CD4-positive, alpha-beta T cell treated with Interleukin-4 for 1 hour (primary cell): Measurements from ENCODE around the gene LDLRAD4.

Experiments
- DNase-seq, 2 donors: peaks; one replicate each; pipeline ENCODE4 v3.0.0-alpha.2; 2020 to 2022

LDLRAD4 gene

DNA sequence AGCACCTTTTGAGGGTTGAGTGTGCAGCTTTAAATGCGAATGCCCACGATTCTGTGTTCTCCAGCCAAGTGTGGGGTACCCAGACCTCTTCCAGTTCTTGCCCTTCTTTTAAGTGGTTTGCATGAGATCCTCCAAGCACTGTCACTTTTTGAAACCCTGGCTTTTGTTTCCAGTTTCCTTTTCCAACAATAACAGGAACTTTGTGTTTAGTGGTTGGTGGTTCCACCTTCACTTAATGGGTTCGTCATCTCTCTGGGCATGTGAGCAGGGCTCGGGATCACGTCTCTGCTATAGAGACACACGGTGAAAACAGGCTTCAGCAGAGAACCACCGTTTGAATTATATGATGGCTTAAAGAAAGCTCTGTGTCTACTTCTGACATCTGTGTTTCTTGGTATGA lies 197.6 kb downstream of the LDLRAD4 start:
- no peak for DNase-seq

GRCh38 chr18:13416848-13417247 lies 198.3 kb downstream of the LDLRAD4 start:
- DNase-seq: no peak

DNA sequence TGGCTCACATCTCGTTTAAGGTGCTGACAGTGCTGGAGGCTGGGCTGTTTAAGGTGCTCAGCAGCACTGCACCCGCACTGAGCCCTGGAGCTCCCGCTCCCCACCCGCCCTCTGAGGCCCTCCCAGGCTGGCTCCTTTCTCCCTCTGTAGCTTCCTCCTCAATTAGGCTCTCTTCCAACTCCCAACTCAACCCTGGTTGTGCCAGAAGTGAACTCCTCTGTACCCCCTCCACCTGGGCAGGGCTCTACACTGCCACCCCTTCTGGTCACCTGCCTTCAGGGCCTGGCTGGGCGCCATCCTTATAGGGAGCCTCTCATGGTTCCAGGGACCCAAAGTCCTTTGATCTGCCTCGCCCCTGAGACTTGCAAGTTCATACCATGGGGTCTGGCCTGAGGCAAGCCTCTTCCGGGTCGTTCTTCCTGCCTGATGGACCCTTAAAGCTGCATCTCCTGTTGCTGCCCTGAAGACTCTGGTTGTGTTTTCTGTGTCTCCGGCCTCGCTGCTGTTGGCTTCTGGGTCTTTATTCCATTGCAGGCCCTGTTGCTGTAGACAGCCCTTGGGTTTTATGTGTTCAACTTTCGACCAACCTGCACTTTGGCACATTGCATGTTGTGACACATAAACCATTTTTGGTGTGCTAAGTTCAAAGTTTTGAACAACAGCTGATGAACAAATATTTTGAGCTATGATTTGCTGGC lies 199.6 kb downstream of the LDLRAD4 start:
- no peak for DNase-seq

DNA sequence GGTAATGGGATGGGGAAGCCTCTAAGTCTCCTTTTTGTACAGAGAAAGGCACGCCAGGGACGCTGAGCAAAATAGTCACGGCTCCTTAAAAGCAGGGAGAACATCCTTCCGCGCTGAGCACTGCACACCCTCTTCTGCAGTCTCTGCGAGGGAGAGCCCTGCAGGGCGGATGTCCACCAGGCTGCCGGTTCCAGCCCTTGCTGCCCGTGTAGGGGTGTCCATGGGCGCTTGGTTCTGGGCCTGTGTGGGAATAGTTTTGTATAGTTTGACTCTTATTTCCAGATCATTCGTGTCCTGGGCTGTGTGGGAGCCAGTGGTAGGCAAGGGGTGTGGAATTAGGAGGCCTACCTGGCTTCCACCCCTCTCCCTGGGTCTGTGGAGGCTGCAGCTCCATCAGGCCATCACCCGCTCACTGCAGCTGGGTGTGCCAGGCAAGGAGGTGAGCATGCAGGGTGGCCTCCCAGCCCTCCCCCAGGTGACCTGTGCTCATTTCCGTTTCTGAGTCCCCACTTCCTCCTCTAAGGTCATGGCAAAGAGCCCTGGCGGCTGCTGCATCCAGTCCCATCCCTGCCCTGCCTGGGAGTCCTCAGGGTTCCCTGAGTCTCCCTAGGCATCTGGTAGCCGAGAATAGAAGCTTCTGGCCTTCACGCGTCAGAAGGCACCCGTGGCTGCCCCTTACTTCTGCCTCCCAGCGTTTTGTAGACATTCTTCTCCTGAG lies 202.6 kb downstream of the LDLRAD4 start:
- DNase-seq: no peak

DNA sequence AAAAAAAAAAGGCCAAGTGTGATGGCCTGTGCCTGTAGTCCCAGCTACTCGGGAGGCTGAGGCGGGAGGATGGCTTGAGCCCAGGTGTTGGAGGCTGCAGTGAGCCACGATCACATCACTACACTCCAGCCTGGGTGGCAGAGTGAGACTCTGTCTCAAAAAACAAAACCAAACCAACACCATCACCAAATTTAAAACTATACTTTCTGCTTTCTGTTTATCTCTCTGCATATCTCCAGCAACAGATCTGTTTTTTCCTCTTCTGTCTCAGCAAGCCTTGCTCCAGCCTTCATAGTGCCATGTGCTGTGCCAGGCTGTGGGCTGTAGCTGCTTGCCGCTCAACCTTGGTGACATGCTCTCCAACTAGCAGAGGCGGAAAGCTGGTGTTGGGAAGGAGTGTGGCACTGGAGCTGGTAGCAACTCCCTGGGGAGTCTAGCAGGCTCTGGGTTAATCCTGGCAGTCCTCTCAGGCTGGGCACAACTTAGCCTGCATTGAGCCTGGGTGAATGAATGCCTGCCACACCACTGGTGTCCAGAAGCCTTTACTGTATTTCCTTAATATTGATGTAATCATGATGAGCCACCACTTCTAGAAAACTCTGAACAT lies 204.1 kb downstream of the LDLRAD4 start:
- no peak for DNase-seq

DNA sequence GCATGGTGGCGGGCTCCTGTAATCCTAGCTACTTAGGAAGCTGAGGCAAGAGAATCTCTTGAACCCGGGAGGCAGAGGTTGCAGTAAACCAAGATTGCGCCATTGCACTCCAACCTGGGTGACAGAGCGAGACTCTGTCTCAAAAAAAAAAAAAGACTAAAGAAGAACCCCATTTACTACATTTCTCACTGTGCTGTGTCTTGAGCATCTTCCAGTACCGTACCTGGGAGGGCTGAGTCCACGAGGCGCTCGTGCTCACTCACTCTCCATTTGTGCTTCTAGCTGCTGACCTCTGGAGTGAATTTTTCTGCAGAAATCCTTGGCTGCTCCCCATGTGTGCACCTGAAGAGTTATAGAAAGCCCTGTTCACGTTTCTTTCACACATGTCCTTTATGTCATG lies 204.8 kb downstream of the LDLRAD4 start:
- no peak for DNase-seq

- no peak for DNase-seq
Measured at GRCh38 chr18:13424363-13424762, 205.8 kb downstream of the LDLRAD4 start.

DNA sequence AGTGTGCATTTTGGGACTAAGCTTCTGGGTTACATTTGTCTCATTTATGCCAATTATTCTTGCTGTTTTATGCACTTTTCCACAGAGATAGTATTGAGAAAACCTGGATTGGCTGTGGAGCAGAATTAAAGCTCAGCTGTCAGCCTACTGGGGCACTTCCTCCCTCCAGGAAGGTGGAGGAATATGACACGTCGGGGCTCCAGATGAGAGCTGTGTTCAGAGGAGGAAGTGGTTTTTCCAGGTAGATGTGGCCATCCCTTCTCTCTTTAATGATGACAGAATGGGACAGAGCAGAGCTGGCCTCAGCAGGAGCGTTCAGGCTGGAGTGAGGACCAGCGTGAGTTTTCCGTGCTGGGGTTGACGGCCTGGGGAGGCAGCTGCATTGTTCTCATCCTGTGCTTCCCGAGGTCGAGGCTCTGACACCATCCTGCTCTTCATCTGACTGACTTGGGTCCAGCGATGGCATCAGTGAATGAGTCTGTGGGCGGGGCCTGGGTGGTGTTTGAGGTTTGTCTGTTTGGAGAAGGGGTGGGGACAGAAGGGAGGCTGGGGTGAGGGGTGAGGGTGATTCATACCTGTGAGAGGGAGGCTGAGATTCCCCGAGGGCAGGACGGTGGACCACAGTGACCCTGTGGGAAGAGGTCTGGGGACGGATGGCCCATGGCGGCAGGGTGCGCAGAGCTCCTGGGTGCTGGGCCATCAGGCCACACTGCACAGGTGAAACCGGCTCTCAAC lies 207.0 kb downstream of the LDLRAD4 start:
- no peak for DNase-seq

GRCh38 chr18:13427354-13427753 lies 208.8 kb downstream of the LDLRAD4 start:
- no peak for DNase-seq

DNA sequence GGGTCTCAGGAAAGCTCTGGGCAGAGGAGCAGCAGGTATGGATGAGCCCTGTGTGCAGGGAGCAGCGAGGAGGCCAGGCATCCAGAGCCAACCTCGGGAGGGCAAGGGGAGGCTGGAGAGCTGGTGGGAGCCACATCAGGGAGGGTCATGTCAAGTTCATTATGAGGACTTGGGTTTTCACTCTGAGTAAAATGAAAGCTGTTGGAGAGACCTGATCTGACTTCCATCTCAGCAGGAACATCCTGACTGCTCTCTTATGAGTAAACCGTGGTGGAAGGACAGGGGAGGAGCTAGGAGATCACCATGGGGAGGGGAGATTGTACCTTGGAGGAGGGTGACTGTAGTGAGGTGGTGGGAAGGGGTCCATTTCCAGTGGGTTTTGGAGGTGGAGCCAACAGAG lies 209.8 kb downstream of the LDLRAD4 start:
- DNase-seq: no peak

DNA sequence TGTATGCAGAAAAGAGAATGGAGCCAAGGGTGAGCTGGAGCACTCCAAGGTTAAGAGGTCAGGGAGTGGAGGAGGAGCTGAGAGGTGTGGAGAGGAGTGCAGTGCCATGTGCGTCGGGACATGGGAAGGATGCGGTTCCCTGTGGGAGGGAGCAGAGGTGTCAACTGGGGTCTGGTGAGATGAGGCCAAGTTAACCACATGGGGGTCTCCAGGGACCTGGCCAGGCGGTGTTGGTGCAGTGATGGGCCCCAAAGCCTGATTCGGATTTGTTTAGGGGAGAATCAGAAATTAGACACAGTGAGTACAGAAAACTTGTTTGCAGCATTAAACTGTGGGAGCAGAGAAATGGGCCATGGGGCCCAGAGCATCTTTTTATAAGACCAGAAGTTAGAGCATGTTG lies 210.5 kb downstream of the LDLRAD4 start:
- DNase-seq: no peak

- no peak for DNase-seq
Measured at GRCh38 chr18:13429884-13430510, 211.4 kb downstream of the LDLRAD4 start.

- DNase-seq: no peak
Measured at GRCh38 chr18:13430663-13431062, 212.1 kb downstream of the LDLRAD4 start.

DNA sequence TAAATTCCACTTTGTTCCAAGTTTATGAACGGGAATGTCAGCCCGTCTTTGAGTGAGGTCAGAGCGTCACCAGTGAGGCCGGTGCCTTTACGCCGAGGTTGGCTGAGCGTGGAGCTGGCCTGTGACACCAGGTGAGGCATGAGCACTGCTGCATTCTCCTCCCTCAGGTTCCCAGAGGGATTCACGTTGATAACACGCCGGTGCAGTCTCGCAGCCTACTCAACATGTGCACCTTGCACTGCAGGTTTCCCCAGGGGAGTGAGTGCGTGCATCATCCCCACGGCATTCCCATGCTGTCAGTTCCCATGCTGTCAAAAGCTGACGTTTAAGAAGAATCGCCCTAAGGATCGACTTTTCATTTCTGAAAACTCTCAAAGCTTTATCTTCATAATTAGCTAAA lies 213.3 kb downstream of the LDLRAD4 start:
- DNase-seq: no peak

GRCh38 chr18:13433125-13433524 lies 214.6 kb downstream of the LDLRAD4 start:
- no peak for DNase-seq

DNA sequence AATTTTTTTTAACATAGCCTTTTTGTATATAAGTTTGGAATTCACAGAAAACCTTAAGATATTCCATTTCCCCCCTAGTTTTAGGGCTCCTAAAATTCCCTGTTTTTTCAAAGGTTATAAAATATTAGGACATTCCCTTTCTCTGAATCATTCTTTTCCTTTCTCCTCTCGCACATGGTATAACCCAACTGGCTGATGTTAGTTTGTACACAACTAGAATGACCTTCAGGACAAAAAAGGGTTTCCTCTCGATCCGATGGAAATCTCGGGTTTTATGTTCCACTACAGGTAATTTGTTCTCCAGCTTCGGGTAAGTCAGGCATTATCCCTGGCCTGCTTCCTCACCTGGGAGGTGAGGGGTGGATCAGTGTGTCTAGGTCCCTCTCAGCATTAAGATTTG lies 215.1 kb downstream of the LDLRAD4 start:
- no peak for DNase-seq

DNA sequence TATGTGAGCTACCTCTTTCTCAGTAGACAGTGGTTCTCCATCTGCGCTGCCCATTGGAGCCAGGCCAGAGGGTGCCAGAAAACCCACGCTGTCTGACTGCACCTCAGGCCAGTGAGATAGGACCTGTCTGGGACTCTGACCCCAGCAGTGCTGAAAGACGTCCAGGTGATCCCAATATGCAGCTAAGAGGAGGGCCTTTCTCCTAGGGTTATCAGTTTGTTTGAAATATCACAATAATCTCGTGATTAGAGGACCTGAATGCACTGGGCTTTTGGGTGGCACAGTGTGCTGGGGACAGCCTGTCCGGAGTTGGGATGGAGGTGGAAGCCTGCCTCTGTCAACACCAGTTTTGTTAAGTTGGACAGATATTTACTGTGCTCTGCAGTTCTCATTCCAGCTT lies 216.3 kb downstream of the LDLRAD4 start:
- no peak for DNase-seq

GRCh38 chr18:13435586-13436333 lies 217.2 kb downstream of the LDLRAD4 start:
- no peak for DNase-seq

DNA sequence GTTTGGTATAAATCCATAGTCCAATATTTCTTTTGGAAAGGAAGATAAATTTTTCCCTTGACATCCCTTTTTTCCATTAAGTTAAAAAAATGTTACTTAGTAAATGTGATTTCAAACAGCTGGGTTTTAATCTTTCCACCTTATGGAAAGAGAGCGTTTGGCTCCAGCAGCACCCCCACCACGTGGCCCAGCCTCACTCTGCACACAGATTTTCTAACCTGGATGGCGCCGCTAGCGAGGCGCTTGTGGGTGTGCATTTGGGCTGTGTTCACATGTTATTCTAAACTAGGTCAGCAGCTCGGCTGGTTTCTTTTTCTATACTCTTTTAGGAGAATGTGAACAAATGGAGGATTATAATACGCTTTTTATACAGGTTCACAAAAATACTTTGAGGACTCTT lies 218.0 kb downstream of the LDLRAD4 start:
- DNase-seq: peak; percentile 28 to 52

DNA sequence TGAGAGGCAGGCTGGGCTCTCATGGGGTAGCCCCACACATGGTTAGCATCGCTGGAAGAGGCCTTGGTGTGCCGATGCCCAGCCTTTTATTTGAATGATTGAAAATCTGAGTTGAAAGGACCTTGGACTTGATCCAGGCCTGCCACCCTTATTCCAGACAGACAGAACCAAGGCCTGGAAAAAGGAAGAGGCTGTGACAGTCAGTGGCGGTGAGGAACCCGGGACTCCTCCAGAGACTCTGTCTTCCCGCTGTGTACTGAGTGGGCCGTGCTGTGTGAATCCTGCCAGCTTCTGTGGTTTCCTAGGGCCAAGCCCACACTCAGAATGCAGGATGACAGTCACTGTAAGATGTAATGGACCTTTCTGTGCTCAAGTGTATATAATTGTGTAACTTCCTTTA lies 218.5 kb downstream of the LDLRAD4 start:
- DNase-seq: no peak

- peak; percentile 55 to 62 for DNase-seq
Measured at GRCh38 chr18:13437796-13438506, 219.4 kb downstream of the LDLRAD4 start.
